WTC11 (cell line): ENCODE measurements around the gene CDC20. TPM values are rescaled to one million over a fixed set of nuclear protein-coding genes. Genes with fewer than 3 reads are reported as not detected.

Experiments
- ATAC-seq: fragments of 200-7000 bp; cut with Tn5 transposase; 2 replicates; pipeline ENCODE4 v1.10.0; 2021; ENCODE audit warnings: mild to moderate bottlenecking, moderate library complexity
- CTCF ChIA-PET: fragments of 300-600 bp; sonication (Branson Sonifier 250); formaldehyde crosslinking; loops from one replicate; lab custom pipeline; 2021; ENCODE audit warnings: antibody characterized with exemption; lab: Charles Lee
- POLR2A ChIA-PET: fragments of 350-600 bp; sonication (Branson Sonifier 250); formaldehyde crosslinking; loops from one replicate; lab custom pipeline; 2021; ENCODE audit warnings: antibody characterized with exemption; lab: Charles Lee
- DNase-seq: peaks from one replicate; pipeline ENCODE4 v3.0.0; 2021; ENCODE audit warnings: low spot score
- H3K27ac Mint-ChIP-seq: 2 replicates; pipeline ENCODE4 v1.8.0; 2021; ENCODE audit warnings: mixed read lengths
- H3K27me3 Mint-ChIP-seq: 2 replicates; pipeline ENCODE4 v1.8.0; 2021; ENCODE audit warnings: low read depth, mild to moderate bottlenecking, moderate library complexity, mixed read lengths
- H3K36me3 Mint-ChIP-seq: 2 replicates; pipeline ENCODE4 v1.8.0; 2021; ENCODE audit warnings: mixed read lengths
- H3K4me1 Mint-ChIP-seq: 2 replicates; pipeline ENCODE4 v1.8.0; 2022; ENCODE audit warnings: mixed read lengths
- H3K4me3 Mint-ChIP-seq: 2 replicates; pipeline ENCODE4 v1.8.0; 2021; ENCODE audit warnings: mild to moderate bottlenecking, moderate library complexity, mixed read lengths
- H3K9me3 Mint-ChIP-seq: 2 replicates; pipeline ENCODE4 v1.8.0; 2021; ENCODE audit warnings: mixed read lengths
- ATF2 ChIP-seq: sonication (generic); formaldehyde crosslinking; IDR thresholded peaks from 2 replicates; pipeline ENCODE4 v1.8.1; 2022; ENCODE audit warnings: low read depth, missing genetic modification reagents, borderline replicate concordance
- CREB1 ChIP-seq: sonication (generic); formaldehyde crosslinking; IDR thresholded peaks from 2 replicates; pipeline ENCODE4 v1.8.0; 2023; ENCODE audit warnings: mild to moderate bottlenecking, missing genetic modification reagents
- CREM ChIP-seq: sonication (generic); formaldehyde crosslinking; IDR thresholded peaks from 2 replicates; pipeline ENCODE4 v1.8.1; 2022; ENCODE audit warnings: mild to moderate bottlenecking, missing genetic modification reagents, moderate library complexity
- GABPB1 ChIP-seq: sonication (generic); formaldehyde crosslinking; IDR thresholded peaks from 2 replicates; pipeline ENCODE4 v1.8.1; 2023; ENCODE audit warnings: mild to moderate bottlenecking, missing genetic modification reagents
- HMGA2 ChIP-seq: fragments of 250-450 bp; sonication (Bioruptor Pico); IDR thresholded peaks from 2 replicates; pipeline ENCODE4 v1.4.0; 2021; ENCODE audit warnings: mild to moderate bottlenecking, moderate library complexity
- HMGXB4 ChIP-seq: sonication (generic); formaldehyde crosslinking; IDR thresholded peaks from 2 replicates; pipeline ENCODE4 v1.8.1; 2023; ENCODE audit warnings: mild to moderate bottlenecking, moderate library complexity, missing genetic modification reagents
- MAX ChIP-seq: sonication (generic); formaldehyde crosslinking; IDR thresholded peaks from 2 replicates; pipeline ENCODE4 v1.8.0; 2022; ENCODE audit warnings: mild to moderate bottlenecking, missing genetic modification reagents
- NFATC4 ChIP-seq: fragments of 250-450 bp; sonication (Bioruptor Pico); IDR thresholded peaks from 2 replicates; pipeline ENCODE4 v1.9.0; 2021; ENCODE audit warnings: mild to moderate bottlenecking
- NFE2L1 ChIP-seq: sonication (generic); formaldehyde crosslinking; IDR thresholded peaks from 2 replicates; pipeline ENCODE4 v1.8.1; 2023; ENCODE audit warnings: missing genetic modification reagents
- NR3C1 ChIP-seq: sonication (generic); formaldehyde crosslinking; conservative IDR thresholded peaks from 2 replicates; pipeline ENCODE4 v1.8.1; 2023; ENCODE audit warnings: low read depth, mild to moderate bottlenecking, missing genetic modification reagents
- PRDM15 ChIP-seq: sonication (generic); formaldehyde crosslinking; IDR thresholded peaks from 2 replicates; pipeline ENCODE4 v1.8.0; 2022; ENCODE audit warnings: missing genetic modification reagents
- SOX15 ChIP-seq: fragments of 250-450 bp; sonication (Bioruptor Pico); IDR thresholded peaks from 2 replicates; pipeline ENCODE4 v1.9.0; 2021; ENCODE audit warnings: mild to moderate bottlenecking
- TP53 ChIP-seq: sonication (generic); formaldehyde crosslinking; IDR thresholded peaks from 2 replicates; pipeline ENCODE4 v1.8.1; 2023; ENCODE audit warnings: mild to moderate bottlenecking, missing genetic modification reagents
- ZMAT4 ChIP-seq: fragments of 250-450 bp; sonication (Bioruptor Pico); IDR thresholded peaks from 2 replicates; pipeline ENCODE4 v1.9.0; 2021; ENCODE audit warnings: mild to moderate bottlenecking
- ZNF281 ChIP-seq: sonication (generic); formaldehyde crosslinking; IDR thresholded peaks from 2 replicates; pipeline ENCODE4 v1.8.0; 2023; ENCODE audit warnings: mild to moderate bottlenecking, missing genetic modification reagents
- total RNA-seq: library from RNA; stranded (reverse); gene quantifications from 3 replicates; pipeline ENCODE4 v1.2.3, GENCODE V29; 2021

CDC20 gene
- total RNA-seq, 1 experiment from 2014 or later = 280 TPM

- no peak for TF ChIP-seq PRDM15 (CRISPR knock-in tag)
- TF ChIP-seq ZNF281 (CRISPR knock-in tag) = no peak
Observed at GRCh38 chr1:43309405-43310025, 49.3 kb upstream of the CDC20 start (continued).

- H3K36me3 Mint-ChIP-seq = no peaks in the 10 kb centered on the region
- CTCF ChIA-PET = interaction anchor here (1.5 to 1.6 kb wide), 2 partner anchors 47 to 85 kb away, joined by 3 to 5 read pairs; partner anchors contain the start of gene CDC20
- H3K4me1 Mint-ChIP-seq = no peaks in the 10 kb centered on the region
- POLR2A ChIA-PET = no interaction called here
- no peak overlapping the region for H3K27ac Mint-ChIP-seq
- no peaks in the 10 kb centered on the region for H3K9me3 Mint-ChIP-seq
- no peak for DNase-seq
- ATAC-seq = no peak
- TF ChIP-seq HMGA2 (CRISPR knock-in tag) = no peak
- TF ChIP-seq NFE2L1 (CRISPR knock-in tag) = no peak
- TF ChIP-seq ATF2 (CRISPR knock-in tag) = no peak
- no peak for TF ChIP-seq MAX (CRISPR knock-in tag)
- TF ChIP-seq CREB1 = no peak
- no peak for TF ChIP-seq GABPB1
- no peak for TF ChIP-seq NR3C1 (CRISPR knock-in tag)
- no peak for TF ChIP-seq CREM
- TF ChIP-seq HMGXB4 (CRISPR knock-in tag) = no peak
- no peak for TF ChIP-seq ZMAT4 (CRISPR knock-in tag)
- H3K4me3 Mint-ChIP-seq = no peak overlapping the region
- H3K27me3 Mint-ChIP-seq = no peaks in the 10 kb centered on the region; the same call in 1 of the 2 replicates
Observed at GRCh38 chr1:43311521-43311920, 47.3 kb upstream of the CDC20 start.

- DNase-seq (no peak), ATAC-seq (no peak)
- H3K4me1 Mint-ChIP-seq = no peaks in the 10 kb centered on the region
- CTCF ChIA-PET = interaction anchor here (1.5 to 1.6 kb wide), 2 partner anchors 46 to 85 kb away, joined by 3 to 5 read pairs; partner anchors contain the start of gene CDC20
- H3K36me3 Mint-ChIP-seq = no peaks in the 10 kb centered on the region
- POLR2A ChIA-PET = no interaction called here
- no peaks in the 10 kb centered on the region; the same call in 1 of the 2 replicates for H3K27me3 Mint-ChIP-seq
- no peaks in the 10 kb centered on the region for H3K9me3 Mint-ChIP-seq
- no peak overlapping the region for H3K4me3 Mint-ChIP-seq
- H3K27ac Mint-ChIP-seq = no peak overlapping the region
- TF ChIP-seq TP53 (CRISPR knock-in tag) = no peak
- TF ChIP-seq NFATC4 (CRISPR knock-in tag) = no peak
- TF ChIP-seq CREM = no peak
- TF ChIP-seq SOX15 (CRISPR knock-in tag) = no peak
- TF ChIP-seq, all 79 proteins: peak for 0
Observed at GRCh38 chr1:43312212-43312623, 46.6 kb upstream of the CDC20 start.
